Right lobe of liver (tissue), 6 donors: ENCODE results near the gene BCLAF1. TPM values are rescaled to one million over a fixed set of nuclear protein-coding genes. Genes with fewer than 3 reads are reported as not detected.

Experiments used
- ATAC-seq, 4 donors: fragments of 200-7000 bp; cut with Tn5 transposase; one replicate each; pipeline ENCODE4 v1.9.1; 2020; ENCODE audit warnings: mild to moderate bottlenecking in 4 of 4, moderate library complexity in 4 of 4
- DNase-seq, 3 donors: peaks; one replicate each; pipeline ENCODE4 v3.0.0-alpha.2; 2020
- H3K27ac ChIP-seq, 3 donors: fragments of 200-600 bp; one replicate each; pipeline ENCODE4 v1.8.0; 2022
- H3K27me3 ChIP-seq, 2 donors: fragments of 200-600 bp; one replicate each; pipeline ENCODE4 v1.8.0; 2022
- H3K36me3 ChIP-seq, 4 donors: fragments of 200-600 bp; sonication (generic) in 1 of 4; one replicate each; pipeline versions ENCODE4 v1.5.1 to v1.8.0; 2017 to 2022; ENCODE audit warnings: control low read depth in 1 of 4
- H3K4me1 ChIP-seq, 4 donors: fragments of 200-600 bp; sonication (generic) in 1 of 4; one replicate each; pipeline versions ENCODE4 v1.5.1 to v1.8.0; 2017 to 2022; ENCODE audit warnings: control low read depth in 1 of 4
- H3K4me3 ChIP-seq, 3 donors: fragments of 200-600 bp; one replicate each; pipeline ENCODE4 v1.8.0; 2022
- H3K9me3 ChIP-seq, 4 donors: fragments of 200-600 bp; sonication (generic) in 1 of 4; one replicate each; pipeline versions ENCODE4 v1.5.1 to v1.8.0; 2017 to 2022; ENCODE audit warnings: control low read depth in 1 of 4
- POLR2A ChIP-seq: fragments of 450-650 bp; IDR thresholded peaks from one replicate; pipeline ENCODE4 v1.6.1; 2017; ENCODE audit warnings: antibody characterized with exemption, mild to moderate bottlenecking
- WGBS: methylation state at CpG from one replicate; pipeline ENCODE4 v1.1.6; 2018; ENCODE audit warnings: low coverage, low lambda C conversion rate; ENCODE audit not compliant: insufficient coverage; ENCODE audit errors: missing lambda C conversion rate; 5-methylcytosine and 5-hydroxymethylcytosine counted together
- intact Hi-C, 2 donors: fragments of 100-400 bp; cut with DNase I; formaldehyde crosslinking; loops; one replicate each; pipeline versions ENCODE4 v1.11.2 to v1.14.1; 2022
- long read RNA-seq: library from polyadenylated mRNA; unstranded; transcript quantifications from one replicate; pipeline ENCODE4 v2.0.0, GENCODE V29; 2019
- total RNA-seq, 6 experiments: library from RNA; depleted of rRNA in 2 of 6; stranded (reverse); fragments of >200 nt in 2 of 6; fragmentation: NEBNext Ultra II Directional in 3 of 6; extraction: Animal tissue kit (Norgen Biotek cat#: 25700) in 3 of 6; gene quantifications; one replicate each; pipeline versions ENCODE4 v1.1.0 to v1.2.4, GENCODE V29; 2016 to 2023
- TF ChIP-seq, protein P1 (sequence below), 4 donors: fragments of 200-600 bp in 3 of 4; fragments of 450-650 bp in 1 of 4; IDR thresholded peaks; one replicate each; pipeline versions ENCODE4 v1.5.1 to v1.8.0; 2016 to 2022; ENCODE audit warnings: antibody characterized with exemption in 4 of 4, mild to moderate bottlenecking in 2 of 4
- donor health status: DM: no; HTN: yes; CAD: no.
- donor health status: DM: no; HTN: no; CAD: no.
- donor health status: DM: no; HTN: no; CAD: no.
- donor health status: DM: no; HTN: yes; CAD: no.
- donor health status: DM: no; HTN: yes; CAD: no.

Gene BCLAF1, protein sequence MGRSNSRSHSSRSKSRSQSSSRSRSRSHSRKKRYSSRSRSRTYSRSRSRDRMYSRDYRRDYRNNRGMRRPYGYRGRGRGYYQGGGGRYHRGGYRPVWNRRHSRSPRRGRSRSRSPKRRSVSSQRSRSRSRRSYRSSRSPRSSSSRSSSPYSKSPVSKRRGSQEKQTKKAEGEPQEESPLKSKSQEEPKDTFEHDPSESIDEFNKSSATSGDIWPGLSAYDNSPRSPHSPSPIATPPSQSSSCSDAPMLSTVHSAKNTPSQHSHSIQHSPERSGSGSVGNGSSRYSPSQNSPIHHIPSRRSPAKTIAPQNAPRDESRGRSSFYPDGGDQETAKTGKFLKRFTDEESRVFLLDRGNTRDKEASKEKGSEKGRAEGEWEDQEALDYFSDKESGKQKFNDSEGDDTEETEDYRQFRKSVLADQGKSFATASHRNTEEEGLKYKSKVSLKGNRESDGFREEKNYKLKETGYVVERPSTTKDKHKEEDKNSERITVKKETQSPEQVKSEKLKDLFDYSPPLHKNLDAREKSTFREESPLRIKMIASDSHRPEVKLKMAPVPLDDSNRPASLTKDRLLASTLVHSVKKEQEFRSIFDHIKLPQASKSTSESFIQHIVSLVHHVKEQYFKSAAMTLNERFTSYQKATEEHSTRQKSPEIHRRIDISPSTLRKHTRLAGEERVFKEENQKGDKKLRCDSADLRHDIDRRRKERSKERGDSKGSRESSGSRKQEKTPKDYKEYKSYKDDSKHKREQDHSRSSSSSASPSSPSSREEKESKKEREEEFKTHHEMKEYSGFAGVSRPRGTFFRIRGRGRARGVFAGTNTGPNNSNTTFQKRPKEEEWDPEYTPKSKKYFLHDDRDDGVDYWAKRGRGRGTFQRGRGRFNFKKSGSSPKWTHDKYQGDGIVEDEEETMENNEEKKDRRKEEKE
- 10 to 100 TPM; 30.5 to 57.2 (median 40.6) TPM for total RNA-seq
- long read RNA-seq, partial matches to known transcripts, result 8 of 9 reads
- long read RNA-seq, other reads (novel, unspliced or antisense), result 1 of 9 reads

DNA sequence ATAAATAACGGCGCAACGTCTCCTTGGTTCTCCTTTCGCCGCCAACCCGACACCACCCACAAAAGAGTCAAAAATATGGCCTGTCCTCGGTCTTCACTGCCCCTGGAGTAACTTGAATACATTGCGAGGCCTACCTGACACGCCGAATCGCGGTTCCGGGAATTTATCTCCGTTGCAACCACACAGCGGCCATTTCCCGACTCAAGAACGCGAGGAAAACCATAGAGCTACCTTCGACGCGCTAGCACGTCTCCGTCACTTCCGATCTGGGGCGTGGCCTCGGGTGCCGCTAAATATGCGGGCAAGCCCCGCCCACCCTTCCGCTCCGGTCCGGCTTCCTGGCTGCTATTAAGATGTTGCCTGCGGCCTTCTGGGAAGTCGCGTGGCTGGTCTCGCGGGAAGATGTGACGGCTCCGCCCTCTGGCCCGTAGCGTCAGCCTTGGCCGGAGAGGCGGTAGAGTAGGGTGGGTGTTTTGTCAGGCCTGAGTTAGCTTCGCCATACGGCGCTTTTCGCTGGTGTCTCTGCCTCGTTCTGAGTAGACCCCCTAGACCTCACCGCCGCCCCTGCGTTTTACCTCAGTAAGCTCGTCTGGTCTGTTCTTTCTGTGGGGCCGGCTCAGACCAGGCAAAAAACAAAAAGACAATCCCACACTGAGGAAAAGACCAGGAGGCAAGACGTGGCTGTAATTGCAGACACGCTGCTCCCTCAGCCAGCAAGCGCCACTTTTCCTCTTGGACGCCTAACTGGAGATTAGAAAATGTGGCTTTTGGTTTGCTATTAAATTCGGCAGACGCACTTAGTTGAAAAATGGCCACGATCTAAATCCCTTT is at the start of gene BCLAF1:
Gene BCLAF1 (minus strand): TSS at position 268 of the 831 bp plus-strand sequence. CDS start 9,980 bp downstream, outside the sequence.
- Histone ChIP-seq H3K27me3 (no peaks in the 10 kb centered on the region), H3K9me3 (no peaks in the 10 kb centered on the region), H3K4me1 (peaks cover 0 to 35% (median 5%) of the 10 kb centered on the region in 4 donors), H3K36me3 (no peaks in the 10 kb centered on the region), H3K4me3 (peak within 1 kb of the TSS; percentile 83 to 98 (median 91)), H3K27ac (peak within 1 kb of the TSS; percentile 99 to 100 (median 100))
- peak; percentile 100 for DNase-seq
- peak; percentile 90 to 95 (median 92) for ATAC-seq
- 0% methylated on average over 23 of the region's 60 CpGs for WGBS
- TF ChIP-seq POLR2A, result peak; percentile 99
- TF ChIP-seq, protein P1, sequence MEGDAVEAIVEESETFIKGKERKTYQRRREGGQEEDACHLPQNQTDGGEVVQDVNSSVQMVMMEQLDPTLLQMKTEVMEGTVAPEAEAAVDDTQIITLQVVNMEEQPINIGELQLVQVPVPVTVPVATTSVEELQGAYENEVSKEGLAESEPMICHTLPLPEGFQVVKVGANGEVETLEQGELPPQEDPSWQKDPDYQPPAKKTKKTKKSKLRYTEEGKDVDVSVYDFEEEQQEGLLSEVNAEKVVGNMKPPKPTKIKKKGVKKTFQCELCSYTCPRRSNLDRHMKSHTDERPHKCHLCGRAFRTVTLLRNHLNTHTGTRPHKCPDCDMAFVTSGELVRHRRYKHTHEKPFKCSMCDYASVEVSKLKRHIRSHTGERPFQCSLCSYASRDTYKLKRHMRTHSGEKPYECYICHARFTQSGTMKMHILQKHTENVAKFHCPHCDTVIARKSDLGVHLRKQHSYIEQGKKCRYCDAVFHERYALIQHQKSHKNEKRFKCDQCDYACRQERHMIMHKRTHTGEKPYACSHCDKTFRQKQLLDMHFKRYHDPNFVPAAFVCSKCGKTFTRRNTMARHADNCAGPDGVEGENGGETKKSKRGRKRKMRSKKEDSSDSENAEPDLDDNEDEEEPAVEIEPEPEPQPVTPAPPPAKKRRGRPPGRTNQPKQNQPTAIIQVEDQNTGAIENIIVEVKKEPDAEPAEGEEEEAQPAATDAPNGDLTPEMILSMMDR (IDR thresholded peaks at IDR 0.05), result no peak
- intact Hi-C loops, result no loop called here

DNA sequence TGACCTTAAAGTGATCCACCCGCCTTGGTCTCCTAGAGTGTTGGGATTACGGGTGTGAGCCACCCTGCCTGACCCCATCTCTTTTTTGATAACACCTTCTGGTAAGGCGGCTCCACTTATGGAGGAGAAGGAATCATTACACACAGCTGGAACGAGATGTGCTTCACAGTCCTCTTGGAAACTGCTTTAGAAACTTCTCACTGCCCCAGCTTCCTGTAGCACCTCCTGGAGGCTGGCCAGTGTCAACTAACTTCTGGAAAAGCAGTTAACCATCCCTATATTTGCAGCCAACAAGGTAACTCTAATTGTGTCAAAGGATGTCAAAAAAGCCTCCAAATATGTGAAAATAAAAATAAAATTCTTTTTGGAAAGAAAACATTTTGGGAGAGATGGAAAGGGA is 48.8 kb upstream of the BCLAF1 start:
- WGBS, result 82% methylated on average over 2 of the region's 4 CpGs
- peak in 1 of 4 donors; percentile 29 for ATAC-seq

DNA sequence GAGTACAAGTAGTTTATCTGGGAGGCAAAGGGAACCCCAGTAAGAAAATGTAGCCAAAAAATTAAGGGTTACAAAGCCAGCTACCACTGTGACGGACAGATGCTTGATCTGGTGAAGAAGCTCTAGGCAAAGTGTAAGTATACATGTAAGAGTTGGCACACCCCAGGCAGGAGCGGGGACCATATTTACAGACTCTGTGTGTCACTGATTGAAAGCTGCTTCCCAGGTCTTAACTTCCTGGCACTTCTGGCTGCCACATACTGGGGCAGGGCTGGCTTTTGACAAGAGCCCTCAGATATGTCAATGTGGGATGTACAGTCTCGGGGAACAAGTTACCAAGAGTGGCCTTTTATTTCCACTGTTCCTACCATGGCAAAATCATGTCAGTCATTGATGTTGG is 48.0 kb upstream of the BCLAF1 start:
- Histone ChIP-seq H3K36me3 (no peaks in the 10 kb centered on the region), H3K27me3 (no peaks in the 10 kb centered on the region), H3K27ac (no peak overlapping the region), H3K4me1 (no peaks in the 10 kb centered on the region), H3K4me3 (no peak overlapping the region), H3K9me3 (no peaks in the 10 kb centered on the region)
- 92% methylated on average over 3 of the region's 3 CpGs for WGBS
- DNase-seq (no peak), ATAC-seq (no peak)
- intact Hi-C loops, result no loop called here
- TF ChIP-seq, protein P1 (IDR thresholded peaks at IDR 0.05), result no peak
- TF ChIP-seq POLR2A, result no peak

More for the DNA sequence above, 48.8 kb upstream of the BCLAF1 start:
- H3K27ac ChIP-seq, result no peak overlapping the region
- H3K27me3 ChIP-seq, result no peaks in the 10 kb centered on the region
- no peaks in the 10 kb centered on the region for H3K36me3 ChIP-seq
- TF ChIP-seq POLR2A, result no peak
- TF ChIP-seq, protein P1 (IDR thresholded peaks at IDR 0.05), result peak in 1 of 4 donors; percentile 9
- H3K9me3 ChIP-seq, result no peaks in the 10 kb centered on the region
- DNase-seq, result no peak
- no peak overlapping the region for H3K4me3 ChIP-seq
- intact Hi-C loops, result no loop called here
- no peaks in the 10 kb centered on the region for H3K4me1 ChIP-seq

DNA sequence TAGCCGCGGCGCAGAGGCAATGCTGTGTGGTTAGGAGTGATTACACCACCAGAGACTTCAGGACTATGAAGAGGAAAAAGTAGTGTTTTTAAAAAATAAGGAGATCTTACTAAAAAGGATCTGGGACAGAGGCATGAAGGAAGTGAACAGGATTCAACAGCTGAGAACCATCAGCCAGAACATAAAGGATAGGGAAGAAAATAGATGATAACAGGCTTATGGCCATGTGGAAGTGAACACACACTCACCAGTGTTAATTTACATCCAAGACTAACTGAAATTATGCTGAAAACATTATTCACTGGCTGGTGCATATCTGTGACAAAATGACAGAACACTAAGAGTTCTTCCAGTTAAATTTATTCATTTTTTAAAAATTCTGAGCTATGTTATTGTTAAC is 47.5 kb upstream of the BCLAF1 start:
- no peak overlapping the region for H3K4me3 ChIP-seq
- intact Hi-C loops, result no loop called here
- H3K4me1 ChIP-seq, result no peaks in the 10 kb centered on the region
- DNase-seq (no peak), ATAC-seq (no peak)
- WGBS, result 82% methylated on average over 3 of the region's 3 CpGs
- H3K27me3 ChIP-seq, result no peaks in the 10 kb centered on the region
- H3K9me3 ChIP-seq, result no peaks in the 10 kb centered on the region
- no peaks in the 10 kb centered on the region for H3K36me3 ChIP-seq
- no peak for TF ChIP-seq POLR2A
- TF ChIP-seq, protein P1 (IDR thresholded peaks at IDR 0.05), result no peak
- H3K27ac ChIP-seq, result no peak overlapping the region
